GM12872 (cell line): ENCODE results near the gene LPP.

Source experiments
- TF ChIP-seq, protein P1 (sequence below): IDR thresholded peaks from 3 replicates; pipeline ENCODE4 v1.5.1; 2011; ENCODE audit warnings: low read depth, mild to moderate bottlenecking, low read length, moderate library complexity; ENCODE audit not compliant: insufficient read depth

LPP gene

DNA sequence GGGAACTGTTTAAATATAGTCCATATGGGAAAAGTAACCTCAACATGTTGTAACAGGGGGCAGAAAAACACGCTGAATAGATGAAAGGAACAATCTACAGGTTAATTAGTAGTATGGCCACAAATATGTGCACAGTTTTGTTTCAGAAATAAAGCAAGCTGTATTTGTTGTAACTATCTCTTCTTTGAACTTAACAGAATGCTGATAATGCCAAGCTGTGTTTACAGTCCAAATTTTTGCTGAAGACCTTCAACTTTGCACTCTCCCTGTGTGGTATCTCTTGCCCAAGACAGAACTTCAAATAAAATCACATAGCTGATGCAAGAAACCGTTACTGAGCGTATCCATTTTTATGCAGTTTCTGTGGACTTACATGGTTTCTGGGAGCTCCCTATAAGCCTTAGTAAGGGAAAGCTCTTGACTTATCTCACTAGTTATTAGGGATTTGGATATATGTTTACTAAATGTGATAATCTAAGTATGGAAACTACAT, 592.4 kb downstream of the LPP start:
- TF ChIP-seq, protein P1, sequence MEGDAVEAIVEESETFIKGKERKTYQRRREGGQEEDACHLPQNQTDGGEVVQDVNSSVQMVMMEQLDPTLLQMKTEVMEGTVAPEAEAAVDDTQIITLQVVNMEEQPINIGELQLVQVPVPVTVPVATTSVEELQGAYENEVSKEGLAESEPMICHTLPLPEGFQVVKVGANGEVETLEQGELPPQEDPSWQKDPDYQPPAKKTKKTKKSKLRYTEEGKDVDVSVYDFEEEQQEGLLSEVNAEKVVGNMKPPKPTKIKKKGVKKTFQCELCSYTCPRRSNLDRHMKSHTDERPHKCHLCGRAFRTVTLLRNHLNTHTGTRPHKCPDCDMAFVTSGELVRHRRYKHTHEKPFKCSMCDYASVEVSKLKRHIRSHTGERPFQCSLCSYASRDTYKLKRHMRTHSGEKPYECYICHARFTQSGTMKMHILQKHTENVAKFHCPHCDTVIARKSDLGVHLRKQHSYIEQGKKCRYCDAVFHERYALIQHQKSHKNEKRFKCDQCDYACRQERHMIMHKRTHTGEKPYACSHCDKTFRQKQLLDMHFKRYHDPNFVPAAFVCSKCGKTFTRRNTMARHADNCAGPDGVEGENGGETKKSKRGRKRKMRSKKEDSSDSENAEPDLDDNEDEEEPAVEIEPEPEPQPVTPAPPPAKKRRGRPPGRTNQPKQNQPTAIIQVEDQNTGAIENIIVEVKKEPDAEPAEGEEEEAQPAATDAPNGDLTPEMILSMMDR: no peak

DNA sequence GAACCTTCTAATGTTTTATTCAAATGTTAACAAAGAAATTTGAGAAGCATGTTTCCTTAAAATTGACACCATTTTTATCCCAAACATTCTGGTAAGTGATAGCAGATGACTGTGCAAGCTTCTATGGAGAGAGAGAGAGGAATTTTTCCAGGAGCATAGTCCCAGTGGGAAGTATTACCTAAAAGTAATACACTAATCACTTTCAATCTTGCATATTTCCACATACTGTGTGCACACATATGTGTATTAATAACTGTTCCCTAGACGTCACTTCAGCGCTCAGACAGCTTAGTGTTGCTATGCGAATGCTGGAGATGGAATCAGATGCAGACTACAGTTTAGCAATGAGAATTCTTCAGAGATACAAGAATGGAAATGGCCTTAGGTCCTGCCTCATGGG, 593.5 kb downstream of the LPP start:
- TF ChIP-seq, protein P1: no peak

DNA sequence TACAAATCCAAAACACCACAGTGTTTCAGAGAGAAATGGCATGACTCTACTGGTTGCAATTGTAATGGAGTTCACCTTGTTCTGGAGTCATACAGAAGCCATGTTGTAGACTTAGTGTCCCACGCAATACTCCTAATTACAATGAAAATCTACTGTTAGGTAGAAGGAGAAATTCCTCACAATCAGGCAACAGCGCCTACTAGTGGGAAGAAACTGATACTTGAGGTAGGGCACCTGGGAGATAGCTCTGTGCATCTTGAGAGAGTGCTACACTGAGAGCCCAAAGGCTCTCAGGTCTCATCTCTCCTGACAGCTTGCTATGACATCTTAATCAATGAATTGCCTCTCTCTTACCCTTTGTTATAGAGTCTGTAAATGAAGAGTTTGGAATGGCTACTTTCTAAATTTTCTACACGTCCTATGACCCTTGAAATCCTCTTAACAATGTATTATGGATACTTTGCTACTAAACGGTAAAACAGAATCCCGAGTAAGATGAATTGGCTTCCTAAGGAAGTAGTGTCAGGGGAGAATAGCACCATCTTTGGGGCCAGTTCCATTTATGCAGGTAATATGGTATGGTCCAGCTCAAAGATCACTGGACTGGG, 595.2 kb downstream of the LPP start:
- TF ChIP-seq, protein P1: peak; percentile 93

DNA sequence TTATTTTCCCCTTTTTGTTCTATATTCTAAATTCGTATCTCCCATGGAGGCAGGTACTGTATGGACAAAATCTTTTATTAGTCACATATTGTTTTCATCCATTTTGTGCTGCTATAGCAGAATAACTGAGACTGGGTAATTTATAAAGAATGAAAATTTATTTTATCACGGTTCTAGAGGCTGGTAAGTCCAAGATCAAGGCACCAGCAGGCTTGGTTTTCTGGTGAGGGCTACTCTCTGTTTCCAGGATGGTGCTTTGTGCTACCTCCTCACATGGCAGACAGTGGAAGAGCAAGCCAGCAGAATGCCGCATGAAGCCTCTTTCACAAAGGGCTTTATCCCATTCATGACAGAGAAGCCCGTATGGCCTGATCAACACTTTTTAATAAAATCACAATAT, 595.9 kb downstream of the LPP start:
- TF ChIP-seq, protein P1: no peak

DNA sequence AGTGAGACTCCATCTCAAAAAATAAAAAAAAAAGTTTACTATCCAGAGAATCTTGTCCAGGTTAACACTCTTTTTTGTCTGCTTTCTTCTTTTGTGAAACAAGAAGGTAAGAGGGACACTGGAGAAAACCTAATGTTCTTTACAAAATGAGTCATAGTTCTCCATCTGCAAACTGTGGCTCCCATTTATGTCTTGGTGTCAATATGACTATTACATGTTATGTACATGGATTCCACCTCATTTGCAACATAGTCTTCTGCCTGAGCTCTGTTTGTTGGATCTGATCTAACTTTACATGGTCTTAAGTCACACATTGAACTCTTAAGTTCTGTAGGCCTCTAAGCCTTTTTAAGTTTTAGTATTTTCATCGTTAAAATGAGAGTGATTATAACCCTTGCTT, 596.7 kb downstream of the LPP start:
- TF ChIP-seq, protein P1: no peak

DNA sequence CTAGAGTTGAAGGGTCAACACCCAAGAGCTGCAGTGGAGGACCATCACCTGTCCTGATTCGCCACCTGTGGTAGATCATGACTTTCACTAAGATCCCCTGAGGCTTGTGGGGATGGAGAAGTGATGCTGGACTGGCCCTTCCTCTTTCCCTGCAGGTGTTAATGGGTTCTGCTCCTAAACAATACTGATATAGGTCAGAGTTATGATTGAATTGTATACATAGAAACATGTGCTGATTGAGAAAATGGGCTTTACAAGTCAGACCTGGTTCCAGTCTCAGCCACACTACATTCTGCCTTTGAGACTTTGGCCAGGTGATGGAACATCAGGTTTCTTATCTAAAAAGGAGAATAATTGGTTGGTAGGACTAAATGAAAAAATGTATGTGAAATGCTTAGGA, 598.9 kb downstream of the LPP start:
- TF ChIP-seq, protein P1: no peak

DNA sequence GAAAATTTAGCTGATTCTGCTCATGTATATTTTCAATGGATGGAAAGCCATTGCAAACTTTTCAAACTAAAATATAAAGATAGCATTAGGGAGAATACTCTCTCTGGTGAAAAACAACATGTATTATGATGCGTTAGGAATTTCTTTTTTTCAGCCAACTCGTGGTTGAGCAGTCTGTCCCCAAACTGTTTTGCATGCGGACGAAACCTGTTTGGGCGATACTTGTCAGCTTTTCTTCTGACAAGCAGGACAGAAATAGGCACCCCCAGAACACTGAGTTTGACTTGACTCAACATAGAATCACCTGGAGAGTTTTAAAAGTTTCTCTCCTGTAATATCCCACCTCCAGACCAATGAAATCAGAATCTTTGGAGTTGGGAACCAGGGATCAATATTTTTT, 600.3 kb downstream of the LPP start:
- TF ChIP-seq, protein P1: no peak
